CD8-positive, alpha-beta memory T cell (primary cell): ENCODE measurements around the gene B4GAT1. TPM values are rescaled to one million over a fixed set of nuclear protein-coding genes. Genes with fewer than 3 reads are reported as not detected.

ENCODE experiments used
- CTCF ChIA-PET: fragments of 350-600 bp; sonication (Branson Sonifier 250); formaldehyde crosslinking; loops from one replicate; lab custom pipeline; 2021; ENCODE audit warnings: antibody characterized with exemption; lab: Charles Lee
- POLR2A ChIA-PET: fragments of 350-600 bp; sonication (Branson Sonifier 250); formaldehyde crosslinking; loops from one replicate; lab custom pipeline; 2021; ENCODE audit warnings: antibody characterized with exemption; lab: Charles Lee
- DNase-seq, 5 donors: peaks; one replicate each; pipeline versions ENCODE4 v3.0.0 to v3.0.0-alpha.2; 2020 to 2022; ENCODE audit warnings: mixed read lengths in 1 of 5
- H3K27ac ChIP-seq: one replicate; pipeline ENCODE4 v1.7.0; 2013; ENCODE audit warnings: low read depth, mild to moderate bottlenecking, low read length, moderate library complexity
- H3K27me3 ChIP-seq: 2 replicates; pipeline ENCODE4 v1.7.0; 2013; ENCODE audit warnings: low read length, mild to moderate bottlenecking; ENCODE audit not compliant: insufficient read depth, poor library complexity, severe bottlenecking
- H3K36me3 ChIP-seq: 2 replicates; pipeline ENCODE4 v1.7.0; 2013; ENCODE audit warnings: mild to moderate bottlenecking, low read length, moderate library complexity; ENCODE audit not compliant: insufficient read depth
- H3K4me1 ChIP-seq: 2 replicates; pipeline ENCODE4 v1.7.0; 2013; ENCODE audit warnings: mild to moderate bottlenecking, low read length, moderate library complexity; ENCODE audit not compliant: insufficient read depth
- H3K4me3 ChIP-seq: 2 replicates; pipeline ENCODE4 v1.7.0; 2013; ENCODE audit warnings: mild to moderate bottlenecking, low read length
- H3K9me3 ChIP-seq: 2 replicates; pipeline ENCODE4 v1.7.0; 2013; ENCODE audit warnings: mild to moderate bottlenecking, low read length
- H3K27ac Mint-ChIP-seq, 8 donors: one replicate each; pipeline ENCODE4 v1.8.0; 2020 to 2021; ENCODE audit warnings: mixed read lengths in 8 of 8, mild to moderate bottlenecking in 6 of 8, inconsistent platforms in 3 of 8, moderate library complexity in 3 of 8
- H3K27me3 Mint-ChIP-seq, 2 donors: one replicate each; pipeline ENCODE4 v1.8.0; 2020 to 2021; ENCODE audit warnings: mixed read lengths in 2 of 2, mild to moderate bottlenecking in 1 of 2, moderate library complexity in 1 of 2
- H3K36me3 Mint-ChIP-seq, 3 donors: one replicate each; pipeline ENCODE4 v1.8.0; 2020 to 2021; ENCODE audit warnings: mixed read lengths in 3 of 3, inconsistent platforms in 1 of 3, mild to moderate bottlenecking in 1 of 3
- H3K4me1 Mint-ChIP-seq, 3 donors: one replicate each; pipeline ENCODE4 v1.8.0; 2020 to 2021; ENCODE audit warnings: mixed read lengths in 3 of 3, inconsistent platforms in 1 of 3, mild to moderate bottlenecking in 1 of 3
- H3K4me3 Mint-ChIP-seq, 7 donors: one replicate each; pipeline ENCODE4 v1.8.0; 2020 to 2021; ENCODE audit warnings: mixed read lengths in 7 of 7, mild to moderate bottlenecking in 6 of 7, moderate library complexity in 4 of 7, inconsistent platforms in 2 of 7
- H3K9me3 Mint-ChIP-seq, 5 donors: one replicate each; pipeline ENCODE4 v1.8.0; 2020 to 2022; ENCODE audit warnings: mixed read lengths in 5 of 5, mild to moderate bottlenecking in 3 of 5, moderate library complexity in 2 of 5, inconsistent platforms in 1 of 5
- polyA plus RNA-seq: library from polyadenylated mRNA; unstranded; fragments of 300-500 nt; fragmentation: Illumina TruSeq; gene quantifications from one replicate; pipeline ENCODE4 v1.2.3, GENCODE V29; 2021
- total RNA-seq, 2 experiments: library from RNA; stranded (reverse); gene quantifications; one replicate each; pipeline ENCODE4 v1.2.3, GENCODE V29; 2021

B4GAT1 gene
- total and polyA plus RNA-seq, 3 experiments from 2014 or later, result 11.1 to 13.3 (median 13.0) TPM

- peaks cover 4 to 69% (median 13%) of the 10 kb centered on the region in 3 donors for H3K36me3 Mint-ChIP-seq
- ChIA-PET POLR2A (interaction anchor here (1.4 kb wide), 1 partner anchor 26 kb away, joined by 5 read pairs; no protein-coding TSS in a partner anchor), CTCF (interaction anchor here (2.5 to 8.6 kb wide), 2 partner anchors 26 to 50 kb away, joined by 8 to 72 read pairs; no protein-coding TSS in a partner anchor)
- peak in 1 of 5 donors; percentile 39 for DNase-seq
- Histone ChIP-seq H3K27ac (no peak overlapping the region), H3K4me1 (peaks cover 27% of the 10 kb centered on the region), H3K9me3 (no peaks in the 10 kb centered on the region), H3K36me3 (peaks cover 31% of the 10 kb centered on the region), H3K27me3 (no peaks in the 10 kb centered on the region), H3K4me3 (no peak overlapping the region)
- peaks cover 0 to 2% of the 10 kb centered on the region in 2 donors for H3K27me3 Mint-ChIP-seq
- H3K27ac Mint-ChIP-seq, result peak overlapping the region in 1 of 8 donors; percentile 66
- peak overlapping the region in 1 of 7 donors; percentile 29 for H3K4me3 Mint-ChIP-seq
- H3K9me3 Mint-ChIP-seq, result no peaks in the 10 kb centered on the region
- H3K4me1 Mint-ChIP-seq, result peaks cover 26 to 44% (median 30%) of the 10 kb centered on the region in 3 donors
Measured at GRCh38 chr11:66338276-66339161, 8.9 kb downstream of the B4GAT1 start.

GRCh38 chr11:66337103-66337899, 10.1 kb downstream of the B4GAT1 start:
- ChIA-PET CTCF (interaction anchor here (1.3 to 8.6 kb wide), 4 partner anchors 8 to 52 kb away, joined by 4 to 72 read pairs (median 26); no protein-coding TSS in a partner anchor), POLR2A (interaction anchor here (1.4 to 1.7 kb wide), 2 partner anchors 20 to 25 kb away, joined by 4 to 5 read pairs; no protein-coding TSS in a partner anchor)
- peak in 1 of 5 donors; percentile 42 for DNase-seq
- H3K36me3 ChIP-seq, result peaks cover 31% of the 10 kb centered on the region
- Mint-ChIP-seq H3K9me3 (no peaks in the 10 kb centered on the region), H3K27me3 (peaks cover 0 to 1% of the 10 kb centered on the region in 2 donors), H3K4me3 (peak overlapping the region in 6 of 7 donors; percentile 65 to 87 (median 78)), H3K4me1 (peaks cover 17 to 33% (median 21%) of the 10 kb centered on the region in 3 donors), H3K27ac (peak overlapping the region; percentile 70 to 96 (median 80)), H3K36me3 (peaks cover 0 to 65% (median 11%) of the 10 kb centered on the region in 3 donors)
- no peaks in the 10 kb centered on the region for H3K27me3 ChIP-seq
- no peak overlapping the region for H3K27ac ChIP-seq
- peaks cover 18% of the 10 kb centered on the region for H3K4me1 ChIP-seq
- H3K4me3 ChIP-seq, result no peak overlapping the region
- no peaks in the 10 kb centered on the region for H3K9me3 ChIP-seq

GRCh38 chr11:66336234-66337102, 11.0 kb downstream of the B4GAT1 start, which contains the start of gene RIN1:
Gene RIN1, minus strand, starts transcription at chr11:66336434. Its CDS starts 32 bp downstream, at chr11:66336402.
- H3K9me3 ChIP-seq, result no peaks in the 10 kb centered on the region
- H3K4me1 ChIP-seq, result peaks cover 18% of the 10 kb centered on the region
- Mint-ChIP-seq H3K27me3 (peaks cover 0 to 1% of the 10 kb centered on the region in 2 donors), H3K27ac (peak within 1 kb of the TSS; percentile 70 to 96 (median 82)), H3K4me3 (peak within 1 kb of the TSS; percentile 65 to 87 (median 78)), H3K9me3 (no peaks in the 10 kb centered on the region), H3K4me1 (peaks cover 12 to 30% (median 18%) of the 10 kb centered on the region in 3 donors), H3K36me3 (peaks cover 0 to 57% (median 7%) of the 10 kb centered on the region in 3 donors)
- H3K27me3 ChIP-seq, result no peaks in the 10 kb centered on the region
- peak; percentile 24 to 75 (median 57) for DNase-seq
- H3K36me3 ChIP-seq, result peaks cover 26% of the 10 kb centered on the region
- CTCF ChIA-PET, result interaction anchor here (1.3 to 4.6 kb wide), 3 partner anchors 9 to 53 kb away, joined by 4 to 45 read pairs (median 17); no protein-coding TSS in a partner anchor
- peak within 1 kb of the TSS; percentile 39 for H3K4me3 ChIP-seq
- POLR2A ChIA-PET, result interaction anchor here (0.6 to 2.3 kb wide), 3 partner anchors 19 to 59 kb away, joined by 3 to 12 read pairs (median 4); no protein-coding TSS in a partner anchor
- H3K27ac ChIP-seq, result peak within 1 kb of the TSS; percentile 6

- ChIA-PET POLR2A (interaction anchor here (0.6 to 2.3 kb wide), 3 partner anchors 18 to 60 kb away, joined by 3 to 12 read pairs (median 4); no protein-coding TSS in a partner anchor), CTCF (interaction anchor here (0.9 to 4.6 kb wide), 4 partner anchors 10 to 103 kb away, joined by 3 to 45 read pairs (median 10); partner anchors contain the start of gene MRPL11)
- peaks cover 0 to 49% (median 5%) of the 10 kb centered on the region in 3 donors for H3K36me3 Mint-ChIP-seq
- Histone ChIP-seq H3K4me1 (peaks cover 18% of the 10 kb centered on the region), H3K27ac (peak overlapping the region; percentile 6), H3K27me3 (no peaks in the 10 kb centered on the region), H3K36me3 (peaks cover 18% of the 10 kb centered on the region), H3K9me3 (no peaks in the 10 kb centered on the region), H3K4me3 (peak overlapping the region; percentile 39)
- peak overlapping the region; percentile 65 to 85 (median 78) for H3K4me3 Mint-ChIP-seq
- H3K9me3 Mint-ChIP-seq, result no peaks in the 10 kb centered on the region
- H3K27ac Mint-ChIP-seq, result peak overlapping the region in 4 of 8 donors; percentile 11 to 86 (median 70)
- peak in 1 of 5 donors; percentile 42 for DNase-seq
- peaks cover 0 to 1% of the 10 kb centered on the region in 2 donors for H3K27me3 Mint-ChIP-seq
- peaks cover 11 to 27% (median 16%) of the 10 kb centered on the region in 3 donors for H3K4me1 Mint-ChIP-seq
Measured at GRCh38 chr11:66335531-66336233, 11.7 kb downstream of the B4GAT1 start.

- Mint-ChIP-seq H3K27me3 (peaks cover 0 to 1% of the 10 kb centered on the region in 2 donors), H3K27ac (peak overlapping the region in 3 of 8 donors; percentile 11 to 56 (median 26)), H3K36me3 (peaks cover 0 to 41% (median 5%) of the 10 kb centered on the region in 3 donors), H3K4me3 (peak overlapping the region in 4 of 7 donors; percentile 43 to 85 (median 78)), H3K4me1 (peaks cover 11 to 27% (median 16%) of the 10 kb centered on the region in 3 donors), H3K9me3 (no peaks in the 10 kb centered on the region)
- Histone ChIP-seq H3K36me3 (peaks cover 10% of the 10 kb centered on the region), H3K27me3 (no peaks in the 10 kb centered on the region), H3K27ac (no peak overlapping the region), H3K4me3 (no peak overlapping the region), H3K9me3 (no peaks in the 10 kb centered on the region), H3K4me1 (peaks cover 18% of the 10 kb centered on the region)
- ChIA-PET POLR2A (interaction anchor here (1.2 to 2.3 kb wide), 3 partner anchors 17 to 23 kb away, joined by 3 to 12 read pairs (median 4); no protein-coding TSS in a partner anchor), CTCF (interaction anchor here (0.9 to 4.6 kb wide), 3 partner anchors 23 to 104 kb away, joined by 3 to 45 read pairs (median 17); partner anchors contain the start of gene MRPL11)
- peak in 1 of 5 donors; percentile 46 for DNase-seq
Measured at GRCh38 chr11:66334605-66335442, 12.6 kb downstream of the B4GAT1 start.
